HepG2 (cell line): ENCODE measurements around the gene SELENOI. TPM values are rescaled to one million over a fixed set of nuclear protein-coding genes. Genes with fewer than 3 reads are reported as not detected.

Experiments used
- CAMTA2 ChIP-seq: sonication (generic); formaldehyde crosslinking; IDR thresholded peaks from 2 replicates; pipeline ENCODE4 v1.4.0; 2020; ENCODE audit warnings: mild to moderate bottlenecking, missing genetic modification reagents, borderline replicate concordance
- CEBPG ChIP-seq: IDR thresholded peaks from 2 replicates; pipeline ENCODE4 v1.6.1; 2016
- CHD2 ChIP-seq: IDR thresholded peaks from 2 replicates; pipeline ENCODE4 v1.6.1; 2011; ENCODE audit warnings: low read depth, low read length, improper control_type of control experiment
- CREB3 ChIP-seq: sonication (generic); formaldehyde crosslinking; IDR thresholded peaks from 2 replicates; pipeline ENCODE4 v1.5.0; 2020; ENCODE audit warnings: missing genetic modification reagents
- EP300 ChIP-seq, 3 experiments: sonication (generic) in 1 of 3; formaldehyde crosslinking in 1 of 3; IDR thresholded peaks; 2 replicates each; pipeline versions ENCODE4 v1.5.1 to v1.6.1; 2011 to 2020; ENCODE audit warnings: low read depth in 2 of 3, low read length in 2 of 3, borderline replicate concordance in 1 of 3, improper control_type of control experiment in 1 of 3, mild to moderate bottlenecking in 1 of 3, missing genetic modification reagents in 1 of 3, moderate library complexity in 1 of 3
- GABPA ChIP-seq, 2 experiments: IDR thresholded peaks; 2 replicates each; pipeline ENCODE4 v1.6.1; 2011 to 2016; ENCODE audit warnings: low read depth in 2 of 2, low read length in 1 of 2, missing biosample characterization in 1 of 2, missing genetic modification characterization in 1 of 2
- HES4 ChIP-seq: sonication (generic); formaldehyde crosslinking; IDR thresholded peaks from 2 replicates; pipeline ENCODE4 v1.9.0; 2021; ENCODE audit warnings: mild to moderate bottlenecking, missing genetic modification reagents, borderline replicate concordance
- HOXA5 ChIP-seq: sonication (generic); formaldehyde crosslinking; IDR thresholded peaks from 2 replicates; pipeline ENCODE4 v1.4.0; 2020; ENCODE audit warnings: missing genetic modification reagents
- KDM4B ChIP-seq: sonication (generic); formaldehyde crosslinking; IDR thresholded peaks from 2 replicates; pipeline ENCODE4 v1.4.0; 2020; ENCODE audit warnings: missing genetic modification reagents
- SALL2 ChIP-seq: sonication (generic); formaldehyde crosslinking; IDR thresholded peaks from 2 replicates; pipeline ENCODE4 v1.8.1; 2023; ENCODE audit warnings: mild to moderate bottlenecking, missing genetic modification reagents, inconsistent platforms
- SNRNP70 ChIP-seq: fragments of 200-400 bp; formaldehyde crosslinking; IDR thresholded peaks from 2 replicates; pipeline ENCODE4 v1.6.1; 2017; ENCODE audit warnings: mild to moderate bottlenecking, low read depth, low read length, moderate library complexity
- SP2 ChIP-seq: sonication (generic); formaldehyde crosslinking; IDR thresholded peaks from 2 replicates; pipeline ENCODE4 v1.5.1; 2020; ENCODE audit warnings: mild to moderate bottlenecking, missing genetic modification reagents
- SRY ChIP-seq: sonication (generic); formaldehyde crosslinking; IDR thresholded peaks from 2 replicates; pipeline ENCODE4 v1.8.0; 2022; ENCODE audit warnings: mild to moderate bottlenecking, missing genetic modification reagents
- STAG1 ChIP-seq: sonication (generic); formaldehyde crosslinking; IDR thresholded peaks from 2 replicates; pipeline ENCODE4 v1.4.0; 2020; ENCODE audit warnings: missing genetic modification reagents
- SUZ12 ChIP-seq: fragments of 150-350 bp; IDR thresholded peaks from 2 replicates; pipeline ENCODE4 v1.6.1; 2014; ENCODE audit warnings: low read depth, low read length
- TCF7L2 ChIP-seq: IDR thresholded peaks from 2 replicates; pipeline ENCODE4 v1.6.1; 2011; ENCODE audit warnings: mild to moderate bottlenecking, low read depth, low read length, moderate library complexity
- ZBTB21 ChIP-seq: sonication (generic); formaldehyde crosslinking; IDR thresholded peaks from 2 replicates; pipeline ENCODE4 v1.4.0; 2020; ENCODE audit warnings: missing genetic modification reagents
- ZNF160 ChIP-seq: sonication (generic); formaldehyde crosslinking; IDR thresholded peaks from 2 replicates; pipeline ENCODE4 v1.8.0; 2022; ENCODE audit warnings: mild to moderate bottlenecking, inconsistent platforms, missing genetic modification reagents
- ZNF256 ChIP-seq: sonication (generic); formaldehyde crosslinking; conservative IDR thresholded peaks from 2 replicates; pipeline ENCODE4 v1.4.0; 2020; ENCODE audit warnings: missing genetic modification reagents
- ZNF468 ChIP-seq: sonication (generic); formaldehyde crosslinking; IDR thresholded peaks from 2 replicates; pipeline ENCODE4 v1.8.0; 2022; ENCODE audit warnings: mild to moderate bottlenecking, moderate library complexity, missing genetic modification reagents
- ZNF567 ChIP-seq: sonication (generic); formaldehyde crosslinking; IDR thresholded peaks from 2 replicates; pipeline ENCODE4 v1.8.1; 2023; ENCODE audit warnings: mild to moderate bottlenecking, missing genetic modification reagents, borderline replicate concordance
- ZNF691 ChIP-seq: sonication (generic); formaldehyde crosslinking; IDR thresholded peaks from 2 replicates; pipeline ENCODE4 v1.4.0; 2020; ENCODE audit warnings: missing genetic modification reagents, low read depth, mild to moderate bottlenecking, borderline replicate concordance
- ZNF749 ChIP-seq: sonication (generic); formaldehyde crosslinking; IDR thresholded peaks from 2 replicates; pipeline ENCODE4 v1.8.0; 2022; ENCODE audit warnings: mild to moderate bottlenecking, missing genetic modification reagents, moderate library complexity, borderline replicate concordance
- ZSCAN5A ChIP-seq: sonication (generic); formaldehyde crosslinking; IDR thresholded peaks from 2 replicates; pipeline ENCODE4 v1.8.0; 2022; ENCODE audit warnings: mild to moderate bottlenecking, missing genetic modification reagents, borderline replicate concordance
- polyA plus RNA-seq, 8 experiments: library from polyadenylated mRNA; depleted of rRNA in 3 of 8; stranded (reverse) in 7 of 8; unstranded in 1 of 8; fragments of >200 nt; fragmentation: Illumina TruSeq in 4 of 8; extraction: Trizol in 4 of 8; gene quantifications; 2 replicates each; pipeline versions ENCODE4 v1.2.1 to v1.2.3, GENCODE V29; 2011 to 2016; ENCODE audit warnings: low read depth in 4 of 8, missing spikeins in 1 of 8, mixed read lengths in 1 of 8; ENCODE audit not compliant: insufficient read depth in 1 of 8
- total RNA-seq, 5 experiments: library from RNA; depleted of rRNA; stranded (reverse); fragments of >200 nt; fragmentation: Illumina TruSeq; extraction: Trizol; gene quantifications; 2 replicates each; pipeline ENCODE4 v1.2.3, GENCODE V29; 2016; ENCODE audit warnings: low read depth in 1 of 5

Gene SELENOI
- total and polyA plus RNA-seq, 2 of the 13 experiments (the other 11 are each of a cell fraction or from before 2014, with no cell fraction given), result 27.7 to 60.3 TPM

GRCh38 chr2:26345545-26346453 lies at the start of gene SELENOI (continued):
- TF ChIP-seq ZNF691 (CRISPR knock-in tag) (0 out of 2 replicates have a peak, but pooled peaks have one; percentile 53), CAMTA2 (CRISPR knock-in tag) (peak; percentile 81), TCF7L2 (no peak), ZSCAN5A (CRISPR knock-in tag) (peak; percentile 83; the same call in 1 of the 2 replicates), CHD2 (peak; percentile 69), CREB3 (CRISPR knock-in tag) (no peak), ZNF749 (CRISPR knock-in tag) (peak; percentile 46; the same call in 1 of the 2 replicates), STAG1 (0 out of 2 replicates have a peak, but pooled peaks have one; percentile 5), ZNF468 (CRISPR knock-in tag) (no peak), EP300 (IDR thresholded peaks at IDR 0.05; ENCODE audit: low read depth in 2 of 2, low read length in 2 of 2) (peak; percentile 46 to 56; a peak in 3 of 4 replicates), EP300 (CRISPR knock-in tag; IDR thresholded peaks at IDR 0.05; ENCODE audit: borderline replicate concordance) (0 out of 2 replicates have a peak, but pooled peaks have one; percentile 11), SALL2 (peak; percentile 75), CEBPG (CRISPR knock-in tag) (peak; percentile 66), GABPA (IDR thresholded peaks at IDR 0.05; ENCODE audit: low read depth, low read length) (no peak), GABPA (CRISPR knock-in tag; IDR thresholded peaks at IDR 0.05; ENCODE audit: low read depth) (peak; percentile 79), SUZ12 (peak; percentile 55), SRY (CRISPR knock-in tag) (peak; percentile 85), ZNF256 (CRISPR knock-in tag) (peak; percentile 72; the same call in 1 of the 2 replicates), ZBTB21 (no peak; the same call in 1 of the 2 replicates), SP2 (CRISPR knock-in tag) (peak; percentile 98), HOXA5 (CRISPR knock-in tag) (peak; percentile 82; the same call in 1 of the 2 replicates), HES4 (peak; percentile 63; the same call in 1 of the 2 replicates), ZNF160 (CRISPR knock-in tag) (peak; percentile 17; the same call in 1 of the 2 replicates), ZNF567 (CRISPR knock-in tag) (no peak; the same call in 1 of the 2 replicates), KDM4B (CRISPR knock-in tag) (peak; percentile 50; the same call in 1 of the 2 replicates), SNRNP70 (no peak)
